Breast epithelium (tissue), 4 donors: Measurements from ENCODE around the gene MTSS2. TPM values are rescaled to one million over a fixed set of nuclear protein-coding genes. Genes with fewer than 3 reads are reported as not detected.
"Not testable (repeated sequence)": the region's sequence is repeated elsewhere in the genome, so short reads cannot be mapped to it uniquely, and the experiment has no call there.

Source experiments
- DNase-seq, 2 donors: peaks; one replicate each; pipeline ENCODE4 v3.0.0-alpha.2; 2019; ENCODE audit warnings: low spot score in 2 of 2
- H3K27ac ChIP-seq, 2 donors: fragments of 200-600 bp; sonication (generic) in 1 of 2; one replicate each; pipeline ENCODE4 v1.5.1; 2016 to 2019; ENCODE audit warnings: mild to moderate bottlenecking in 1 of 2
- H3K27me3 ChIP-seq, 2 donors: fragments of 200-600 bp; sonication (generic) in 1 of 2; one replicate each; pipeline versions ENCODE4 v1.5.1 to v1.6.0; 2017 to 2019; ENCODE audit warnings: control low read depth in 1 of 2, mild to moderate bottlenecking in 1 of 2
- H3K36me3 ChIP-seq: fragments of 200-600 bp; one replicate; pipeline ENCODE4 v1.5.1; 2019
- H3K4me1 ChIP-seq, 2 donors: fragments of 200-600 bp; sonication (generic); one replicate each; pipeline ENCODE4 v1.5.1; 2016 to 2019; ENCODE audit warnings: control low read depth in 1 of 2
- H3K4me3 ChIP-seq, 3 donors: fragments of 200-600 bp; sonication (generic); 1 replicate in 2 of 3; 2 replicates in 1 of 3; pipeline ENCODE4 v1.5.1; 2016 to 2019; ENCODE audit warnings: mild to moderate bottlenecking in 3 of 3, moderate library complexity in 2 of 3
- H3K9me3 ChIP-seq, 2 donors: fragments of 200-600 bp; sonication (generic) in 1 of 2; one replicate each; pipeline ENCODE4 v1.5.1; 2016 to 2019; ENCODE audit warnings: control low read depth in 1 of 2
- CTCF ChIP-seq, 3 donors: fragments of 450-650 bp; IDR thresholded peaks; one replicate each; pipeline ENCODE4 v1.5.1; 2016 to 2017; ENCODE audit warnings: antibody characterized with exemption in 3 of 3, mild to moderate bottlenecking in 3 of 3, moderate library complexity in 3 of 3
- POLR2A ChIP-seq: fragments of 450-650 bp; IDR thresholded peaks from one replicate; pipeline ENCODE4 v1.6.1; 2016; ENCODE audit warnings: antibody characterized with exemption, mild to moderate bottlenecking, moderate library complexity
- POLR2AphosphoS5 ChIP-seq, 3 donors: sonication (generic); formaldehyde crosslinking; IDR thresholded peaks; one replicate each; pipeline ENCODE4 v1.6.1; 2017; ENCODE audit warnings: antibody characterized with exemption in 3 of 3
- intact Hi-C: fragments of 100-400 bp; cut with DNase I; formaldehyde crosslinking; loops from one replicate; pipeline ENCODE4 v1.15.1; 2023; ENCODE audit warnings: low total_unique reads
- total RNA-seq, 3 donors: library from RNA; depleted of rRNA; stranded (reverse); fragments of >200 nt; gene quantifications; one replicate each; pipeline ENCODE4 v1.1.0, GENCODE V29; 2016

Gene MTSS2
- total RNA-seq, 3 donors from 2014 or later, result 9.4 to 28.8 (median 22.8) TPM

- H3K4me3 ChIP-seq, result no peak overlapping the region
- no peak for DNase-seq
- H3K36me3 ChIP-seq, result no peaks in the 10 kb centered on the region
- no peak for TF ChIP-seq POLR2A
- TF ChIP-seq POLR2AphosphoS5 (IDR thresholded peaks at IDR 0.05), result no peak
- TF ChIP-seq CTCF (IDR thresholded peaks at IDR 0.05), result no peak
- intact Hi-C loops, result no loop called here
- no peaks in the 10 kb centered on the region for H3K27me3 ChIP-seq
- no peaks in the 10 kb centered on the region for H3K9me3 ChIP-seq
- peak overlapping the region in 1 of 2 donors; percentile 48 for H3K27ac ChIP-seq
- peaks cover 9 to 18% of the 10 kb centered on the region in 2 donors for H3K4me1 ChIP-seq
Measured at GRCh38 chr16:70676675-70677498, 9.0 kb downstream of the MTSS2 start.

- no peak overlapping the region for H3K4me3 ChIP-seq
- peak overlapping the region in 1 of 2 donors; percentile 48 for H3K27ac ChIP-seq
- H3K4me1 ChIP-seq, result peaks cover 3 to 9% of the 10 kb centered on the region in 2 donors
- DNase-seq, result no peak
- intact Hi-C loops, result no loop called here
- H3K9me3 ChIP-seq, result no peaks in the 10 kb centered on the region
- no peaks in the 10 kb centered on the region for H3K36me3 ChIP-seq
- H3K27me3 ChIP-seq, result no peaks in the 10 kb centered on the region
- TF ChIP-seq POLR2AphosphoS5 (IDR thresholded peaks at IDR 0.05) (no peak), POLR2A (no peak), CTCF (IDR thresholded peaks at IDR 0.05) (no peak)
Measured at GRCh38 chr16:70675851-70676513, 9.9 kb downstream of the MTSS2 start.

GRCh38 chr16:70674221-70675014, 11.4 kb downstream of the MTSS2 start:
- H3K36me3 ChIP-seq, result peaks cover 5% of the 10 kb centered on the region

GRCh38 chr16:70670938-70671337, 14.9 kb downstream of the MTSS2 start:
- H3K9me3 ChIP-seq, H3K27me3 ChIP-seq, H3K4me3 ChIP-seq, DNase-seq, H3K36me3 ChIP-seq, H3K27ac ChIP-seq, intact Hi-C loops, H3K4me1 ChIP-seq: not testable (repeated sequence)

More at GRCh38 chr16:70674221-70675014, 11.4 kb downstream of the MTSS2 start:
- Histone ChIP-seq H3K27ac (peak overlapping the region; percentile 17 to 38), H3K4me3 (no peak overlapping the region), H3K4me1 (no peaks in the 10 kb centered on the region), H3K27me3 (no peaks in the 10 kb centered on the region), H3K9me3 (no peaks in the 10 kb centered on the region)
- no peak for DNase-seq
- no peak for TF ChIP-seq CTCF (IDR thresholded peaks at IDR 0.05)
- no peak for TF ChIP-seq POLR2AphosphoS5 (IDR thresholded peaks at IDR 0.05)
- TF ChIP-seq POLR2A, result no peak
- intact Hi-C loops, result no loop called here

GRCh38 chr16:70670175-70670574, 15.7 kb downstream of the MTSS2 start:
- intact Hi-C loops, result no loop called here
- no peak for TF ChIP-seq POLR2AphosphoS5 (IDR thresholded peaks at IDR 0.05)
- no peak for TF ChIP-seq POLR2A
- TF ChIP-seq CTCF (IDR thresholded peaks at IDR 0.05), result no peak
- H3K27me3 ChIP-seq, result no peaks in the 10 kb centered on the region
- peaks cover 11% of the 10 kb centered on the region for H3K36me3 ChIP-seq
- no peaks in the 10 kb centered on the region for H3K9me3 ChIP-seq
- no peak overlapping the region for H3K4me3 ChIP-seq
- no peak overlapping the region for H3K27ac ChIP-seq
- no peaks in the 10 kb centered on the region for H3K4me1 ChIP-seq
- DNase-seq, result no peak
